Measurements from ENCODE around the gene GPR39. TPM values are rescaled to one million over a fixed set of nuclear protein-coding genes. Genes with fewer than 3 reads are reported as not detected.

GPR39 gene
- total RNA-seq, 1 donor from 2014 or later: 9.0 TPM

GRCh38 chr2:132607426-132608090 lies 191.0 kb downstream of the GPR39 start:
- DNase-seq (ENCODE audit: low read depth): no peak
- no peak overlapping the region for H3K4me3 ChIP-seq (ENCODE audit: low read depth, low read length)
- no peak for TF ChIP-seq CTCF (conservative IDR thresholded peaks at IDR 0.05; ENCODE audit: low read depth, low read length)

GRCh38 chr2:132608311-132608710 lies 191.7 kb downstream of the GPR39 start:
- DNase-seq (ENCODE audit: low read depth): no peak
- no peak for TF ChIP-seq CTCF (conservative IDR thresholded peaks at IDR 0.05; ENCODE audit: low read depth, low read length)
- H3K4me3 ChIP-seq (ENCODE audit: low read depth, low read length): no peak overlapping the region

- no peak for TF ChIP-seq CTCF (conservative IDR thresholded peaks at IDR 0.05; ENCODE audit: low read depth, low read length)
These were observed 192.7 kb downstream of the GPR39 start for GRCh38 chr2:132609101-132609890.

GRCh38 chr2:132611719-132612118 lies 195.1 kb downstream of the GPR39 start:
- TF ChIP-seq CTCF (conservative IDR thresholded peaks at IDR 0.05; ENCODE audit: low read depth, low read length): no peak
- no peak overlapping the region for H3K4me3 ChIP-seq (ENCODE audit: low read depth, low read length)
- DNase-seq (ENCODE audit: low read depth): no peak

More at GRCh38 chr2:132609101-132609890, 192.7 kb downstream of the GPR39 start:
- no peak overlapping the region for H3K4me3 ChIP-seq (ENCODE audit: low read depth, low read length)
- DNase-seq (ENCODE audit: low read depth): no peak

GRCh38 chr2:132615329-132616085 lies 198.9 kb downstream of the GPR39 start:
- DNase-seq (ENCODE audit: low read depth): no peak
- H3K4me3 ChIP-seq (ENCODE audit: low read depth, low read length): no peak overlapping the region
- no peak for TF ChIP-seq CTCF (conservative IDR thresholded peaks at IDR 0.05; ENCODE audit: low read depth, low read length)

GRCh38 chr2:132617989-132618388 lies 201.4 kb downstream of the GPR39 start:
- TF ChIP-seq CTCF (conservative IDR thresholded peaks at IDR 0.05; ENCODE audit: low read depth, low read length): no peak
- DNase-seq (ENCODE audit: low read depth): no peak
- H3K4me3 ChIP-seq (ENCODE audit: low read depth, low read length): no peak overlapping the region
